HG03064 (cell line): ENCODE measurements around the gene CHST9.
"Not testable (repeated sequence)": the region's sequence is repeated elsewhere in the genome, so short reads cannot be mapped to it uniquely, and the experiment has no call there.

Experiments
- ATAC-seq: cut with Tn5 transposase; IDR thresholded peaks from one replicate; pipeline ENCODE4 v1.9.1; 2021; ENCODE audit warnings: low read depth; ENCODE audit not compliant: unreplicated experiment

The CHST9 gene

GRCh38 chr18:27010784-27011183 is 174.3 kb downstream of the CHST9 start:
- no peak for ATAC-seq

- no peak for ATAC-seq
These were observed 175.8 kb downstream of the CHST9 start for GRCh38 chr18:27009293-27009692.

- ATAC-seq, result no peak
These were observed 176.5 kb downstream of the CHST9 start for GRCh38 chr18:27008575-27008974.

- ATAC-seq, result no peak
These were observed 177.2 kb downstream of the CHST9 start for GRCh38 chr18:27007880-27008279.

- no peak for ATAC-seq
These were observed 179.5 kb downstream of the CHST9 start for GRCh38 chr18:27005589-27005988.

- no peak for ATAC-seq
These were observed 180.9 kb downstream of the CHST9 start for GRCh38 chr18:27004056-27004829.

GRCh38 chr18:26999797-27000196 is 185.3 kb downstream of the CHST9 start:
- no peak for ATAC-seq

GRCh38 chr18:26993568-26993967 is 191.5 kb downstream of the CHST9 start:
- no peak for ATAC-seq

GRCh38 chr18:26992926-26993325 is 192.2 kb downstream of the CHST9 start:
- ATAC-seq, result no peak

GRCh38 chr18:26989842-26990241 is 195.3 kb downstream of the CHST9 start:
- ATAC-seq, result no peak

GRCh38 chr18:26981360-26982082 is 203.6 kb downstream of the CHST9 start:
- no peak for ATAC-seq

GRCh38 chr18:26978812-26979341 is 206.2 kb downstream of the CHST9 start:
- peak; percentile 97 for ATAC-seq

- no peak for ATAC-seq
These were observed 207.3 kb downstream of the CHST9 start for GRCh38 chr18:26977781-26978180.

GRCh38 chr18:26976206-26976605 is 208.9 kb downstream of the CHST9 start:
- ATAC-seq, result no peak

- not testable (repeated sequence) for ATAC-seq
These were observed 212.6 kb downstream of the CHST9 start for GRCh38 chr18:26972549-26972948.

- no peak for ATAC-seq
These were observed 213.7 kb downstream of the CHST9 start for GRCh38 chr18:26971409-26971808.

GRCh38 chr18:26970637-26971036 is 214.5 kb downstream of the CHST9 start:
- ATAC-seq, result no peak

GRCh38 chr18:26965206-26965605 is 219.9 kb downstream of the CHST9 start:
- ATAC-seq, result no peak

- ATAC-seq, result no peak
These were observed 221.8 kb downstream of the CHST9 start for GRCh38 chr18:26963292-26963691.

- ATAC-seq, result no peak
These were observed 223.3 kb downstream of the CHST9 start for GRCh38 chr18:26961839-26962238.

GRCh38 chr18:26960911-26961310 is 224.2 kb downstream of the CHST9 start:
- no peak for ATAC-seq

GRCh38 chr18:26956863-26957262 is 228.2 kb downstream of the CHST9 start:
- ATAC-seq, result no peak
